ENCODE measurements around the gene IFNK. TPM values are rescaled to one million over a fixed set of nuclear protein-coding genes. Genes with fewer than 3 reads are reported as not detected.

IFNK gene
- total RNA-seq, 3 donors from 2014 or later (not counting 1 experiment from before 2014, with no cell fraction given), result not detected

DNA sequence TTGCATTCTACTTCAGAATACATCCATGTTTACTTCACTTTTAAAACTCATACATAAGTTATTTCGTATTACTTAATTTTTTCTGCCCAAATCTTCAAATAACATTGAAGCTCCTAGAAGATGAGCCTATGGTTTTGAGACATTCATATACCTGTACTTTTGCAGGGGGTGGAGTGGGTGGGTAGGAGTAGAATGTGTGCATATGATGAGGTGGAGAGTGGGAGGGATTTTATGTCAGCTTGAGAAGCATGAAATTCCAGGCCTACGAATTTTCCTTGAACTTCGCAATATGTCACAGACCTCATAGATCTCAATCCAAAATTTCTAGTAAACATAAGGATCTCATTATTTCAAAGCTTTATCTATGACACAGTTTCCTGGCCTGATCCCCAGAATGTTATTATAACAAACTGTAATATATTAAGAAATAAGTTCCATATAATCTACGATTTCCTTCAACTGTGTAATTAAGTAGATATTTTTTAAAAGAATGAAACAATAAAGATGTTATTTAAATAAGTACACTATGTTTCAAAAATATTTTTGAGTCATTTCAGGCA is 25.2 kb downstream of the IFNK start:
- no peak overlapping the region for H3K4me3 Mint-ChIP-seq
- TF ChIP-seq, protein P1, sequence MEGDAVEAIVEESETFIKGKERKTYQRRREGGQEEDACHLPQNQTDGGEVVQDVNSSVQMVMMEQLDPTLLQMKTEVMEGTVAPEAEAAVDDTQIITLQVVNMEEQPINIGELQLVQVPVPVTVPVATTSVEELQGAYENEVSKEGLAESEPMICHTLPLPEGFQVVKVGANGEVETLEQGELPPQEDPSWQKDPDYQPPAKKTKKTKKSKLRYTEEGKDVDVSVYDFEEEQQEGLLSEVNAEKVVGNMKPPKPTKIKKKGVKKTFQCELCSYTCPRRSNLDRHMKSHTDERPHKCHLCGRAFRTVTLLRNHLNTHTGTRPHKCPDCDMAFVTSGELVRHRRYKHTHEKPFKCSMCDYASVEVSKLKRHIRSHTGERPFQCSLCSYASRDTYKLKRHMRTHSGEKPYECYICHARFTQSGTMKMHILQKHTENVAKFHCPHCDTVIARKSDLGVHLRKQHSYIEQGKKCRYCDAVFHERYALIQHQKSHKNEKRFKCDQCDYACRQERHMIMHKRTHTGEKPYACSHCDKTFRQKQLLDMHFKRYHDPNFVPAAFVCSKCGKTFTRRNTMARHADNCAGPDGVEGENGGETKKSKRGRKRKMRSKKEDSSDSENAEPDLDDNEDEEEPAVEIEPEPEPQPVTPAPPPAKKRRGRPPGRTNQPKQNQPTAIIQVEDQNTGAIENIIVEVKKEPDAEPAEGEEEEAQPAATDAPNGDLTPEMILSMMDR (IDR thresholded peaks at IDR 0.05), result no peak
- Histone ChIP-seq H3K9me3 (ENCODE audit: control insufficient read depth, insufficient read depth, low read length) (no peaks in the 10 kb centered on the region), H3K4me3 (ENCODE audit: low read length) (no peak overlapping the region), H3K27ac (ENCODE audit: low read length) (no peak overlapping the region), H3K4me1 (ENCODE audit: control insufficient read depth, insufficient read depth, low read length) (no peaks in the 10 kb centered on the region), H3K36me3 (ENCODE audit: control insufficient read depth, insufficient read depth, low read length) (peaks cover 13% of the 10 kb centered on the region), H3K27me3 (ENCODE audit: control insufficient read depth, insufficient read depth, low read length) (no peaks in the 10 kb centered on the region)
- no peak for DNase-seq
- no peak overlapping the region for H3K27ac Mint-ChIP-seq
- peaks cover 17% of the 10 kb centered on the region for H3K36me3 Mint-ChIP-seq
- no peak for ATAC-seq
- no peaks in the 10 kb centered on the region for H3K4me1 Mint-ChIP-seq
- H3K9me3 Mint-ChIP-seq, result no peaks in the 10 kb centered on the region
- 100% methylated on average over 2 of the region's 4 CpGs for WGBS (ENCODE audit: insufficient coverage)
- intact Hi-C loops (cut with micrococcal nuclease), result no loop called here
- no peaks in the 10 kb centered on the region for H3K27me3 Mint-ChIP-seq (ENCODE audit: low read depth in 2 of 2)

DNA sequence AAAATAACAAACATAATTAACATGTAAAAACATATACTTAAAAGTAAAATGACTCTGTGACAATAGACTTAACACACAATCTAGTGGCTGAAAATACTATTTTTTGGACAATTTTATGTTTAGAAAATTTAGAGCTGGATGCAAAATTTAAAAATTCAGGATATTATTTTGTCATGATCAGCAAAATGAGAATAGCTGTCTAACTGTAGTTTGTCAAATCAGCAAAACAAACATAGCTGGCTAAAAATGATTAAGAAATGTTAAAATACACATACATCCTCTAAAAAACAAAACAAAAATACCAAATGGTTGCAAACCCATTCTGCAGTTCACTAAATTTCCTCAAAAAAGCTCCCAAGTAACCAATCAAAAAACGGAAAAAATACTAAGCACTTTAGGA is 30.6 kb downstream of the IFNK start:
- peaks cover 28% of the 10 kb centered on the region for H3K36me3 ChIP-seq (ENCODE audit: control insufficient read depth, insufficient read depth, low read length)
- peaks cover 17% of the 10 kb centered on the region for H3K36me3 Mint-ChIP-seq
- ATAC-seq, result no peak
- intact Hi-C loops (cut with micrococcal nuclease), result no loop called here
- WGBS (ENCODE audit: insufficient coverage), result 80% methylated on average over 1 of the region's 1 CpG
- H3K4me1 ChIP-seq (ENCODE audit: control insufficient read depth, insufficient read depth, low read length), result no peaks in the 10 kb centered on the region
- no peak overlapping the region for H3K4me3 Mint-ChIP-seq
- TF ChIP-seq, protein P1 (IDR thresholded peaks at IDR 0.05), result no peak
- H3K27me3 Mint-ChIP-seq (ENCODE audit: low read depth in 2 of 2), result no peaks in the 10 kb centered on the region
- H3K4me3 ChIP-seq (ENCODE audit: low read length), result no peak overlapping the region
- H3K27ac Mint-ChIP-seq, result no peak overlapping the region
- no peaks in the 10 kb centered on the region for H3K9me3 ChIP-seq (ENCODE audit: control insufficient read depth, insufficient read depth, low read length)
- H3K4me1 Mint-ChIP-seq, result no peaks in the 10 kb centered on the region
- no peaks in the 10 kb centered on the region for H3K27me3 ChIP-seq (ENCODE audit: control insufficient read depth, insufficient read depth, low read length)
- H3K9me3 Mint-ChIP-seq, result no peaks in the 10 kb centered on the region
- DNase-seq, result no peak
- no peak overlapping the region for H3K27ac ChIP-seq (ENCODE audit: low read length)

GRCh38 chr9:27556470-27556869 is 32.4 kb downstream of the IFNK start:
- Mint-ChIP-seq H3K36me3 (peaks cover 20% of the 10 kb centered on the region), H3K4me1 (no peaks in the 10 kb centered on the region), H3K4me3 (no peak overlapping the region), H3K27me3 (ENCODE audit: low read depth in 2 of 2) (no peaks in the 10 kb centered on the region), H3K27ac (no peak overlapping the region), H3K9me3 (no peaks in the 10 kb centered on the region)
- Histone ChIP-seq H3K36me3 (ENCODE audit: control insufficient read depth, insufficient read depth, low read length) (peaks cover 44% of the 10 kb centered on the region), H3K9me3 (ENCODE audit: control insufficient read depth, insufficient read depth, low read length) (no peaks in the 10 kb centered on the region), H3K4me1 (ENCODE audit: control insufficient read depth, insufficient read depth, low read length) (no peaks in the 10 kb centered on the region), H3K27me3 (ENCODE audit: control insufficient read depth, insufficient read depth, low read length) (no peaks in the 10 kb centered on the region), H3K4me3 (ENCODE audit: low read length) (no peak overlapping the region), H3K27ac (ENCODE audit: low read length) (no peak overlapping the region)
- intact Hi-C loops (cut with micrococcal nuclease), result no loop called here
- TF ChIP-seq, protein P1 (IDR thresholded peaks at IDR 0.05), result no peak
- no peak for ATAC-seq
- no peak for DNase-seq
- WGBS (ENCODE audit: insufficient coverage), result 96% methylated on average over 6 of the region's 8 CpGs

- Mint-ChIP-seq H3K4me3 (no peak overlapping the region), H3K9me3 (no peaks in the 10 kb centered on the region), H3K27ac (no peak overlapping the region), H3K27me3 (ENCODE audit: low read depth in 2 of 2) (no peaks in the 10 kb centered on the region), H3K36me3 (peaks cover 17% of the 10 kb centered on the region), H3K4me1 (no peaks in the 10 kb centered on the region)
- Histone ChIP-seq H3K4me1 (ENCODE audit: control insufficient read depth, insufficient read depth, low read length) (no peaks in the 10 kb centered on the region), H3K36me3 (ENCODE audit: control insufficient read depth, insufficient read depth, low read length) (peaks cover 50% of the 10 kb centered on the region), H3K9me3 (ENCODE audit: control insufficient read depth, insufficient read depth, low read length) (no peaks in the 10 kb centered on the region), H3K4me3 (ENCODE audit: low read length) (no peak overlapping the region), H3K27ac (ENCODE audit: low read length) (no peak overlapping the region), H3K27me3 (ENCODE audit: control insufficient read depth, insufficient read depth, low read length) (no peaks in the 10 kb centered on the region)
- TF ChIP-seq, protein P1 (IDR thresholded peaks at IDR 0.05), result no peak
- intact Hi-C loops (cut with micrococcal nuclease), result no loop called here
- ATAC-seq (no peak), DNase-seq (no peak)
Observed at GRCh38 chr9:27558307-27558706, 34.2 kb downstream of the IFNK start.
